Endodermal cell (in vitro differentiated cells): ENCODE measurements around the gene TMEM213. TPM values are rescaled to one million over a fixed set of nuclear protein-coding genes. Genes with fewer than 3 reads are reported as not detected.

Experiments
- DNase-seq: peaks from one replicate; pipeline ENCODE4 v3.0.0-alpha.2; 2017
- H3K27ac ChIP-seq: 2 replicates; pipeline ENCODE4 v1.5.1; 2013; ENCODE audit warnings: mild to moderate bottlenecking, low read depth, low read length, moderate library complexity
- H3K27me3 ChIP-seq: 2 replicates; pipeline ENCODE4 v1.6.1; 2013; ENCODE audit warnings: mild to moderate bottlenecking, low read length, moderate library complexity; ENCODE audit not compliant: insufficient read depth, control insufficient read depth, poor library complexity, severe bottlenecking
- H3K36me3 ChIP-seq: 2 replicates; pipeline ENCODE4 v1.7.0; 2013; ENCODE audit warnings: mild to moderate bottlenecking, low read length, moderate library complexity; ENCODE audit not compliant: control insufficient read depth, insufficient read depth
- H3K4me1 ChIP-seq: one replicate; pipeline ENCODE4 v1.7.0; 2013; ENCODE audit warnings: low read length; ENCODE audit not compliant: control insufficient read depth, insufficient read depth
- H3K4me3 ChIP-seq: 2 replicates; pipeline ENCODE4 v1.5.1; 2013; ENCODE audit warnings: mild to moderate bottlenecking, low read length, moderate library complexity
- H3K9ac ChIP-seq: 2 replicates; pipeline ENCODE4 v1.6.1; 2013; ENCODE audit warnings: mild to moderate bottlenecking, low read length, moderate library complexity; ENCODE audit not compliant: poor library complexity, severe bottlenecking; ENCODE audit errors: extremely low read depth
- H3K9me3 ChIP-seq: 2 replicates; pipeline ENCODE4 v1.6.1; 2013; ENCODE audit warnings: mild to moderate bottlenecking, low read length, moderate library complexity; ENCODE audit not compliant: control insufficient read depth
- H3K27ac Mint-ChIP-seq: 2 replicates; pipeline ENCODE4 v1.8.0; 2020; ENCODE audit warnings: mixed read lengths
- H3K27me3 Mint-ChIP-seq: 2 replicates; pipeline ENCODE4 v1.8.0; 2021; ENCODE audit warnings: mild to moderate bottlenecking, mixed read lengths; ENCODE audit not compliant: insufficient read depth
- H3K36me3 Mint-ChIP-seq: 2 replicates; pipeline ENCODE4 v1.8.0; 2020; ENCODE audit warnings: low read depth, mixed read lengths
- H3K4me1 Mint-ChIP-seq: 2 replicates; pipeline ENCODE4 v1.8.0; 2020; ENCODE audit warnings: mixed read lengths
- H3K4me3 Mint-ChIP-seq: 2 replicates; pipeline ENCODE4 v1.8.0; 2020; ENCODE audit warnings: mild to moderate bottlenecking, moderate library complexity, mixed read lengths
- H3K9me3 Mint-ChIP-seq: 2 replicates; pipeline ENCODE4 v1.8.0; 2020; ENCODE audit warnings: mild to moderate bottlenecking, mixed read lengths
- WGBS, 2 experiments: methylation state at CpG; one replicate each; pipeline versions ENCODE4 v1.1.5 to v1.1.7; 2013; ENCODE audit warnings: missing lambda C conversion rate in 2 of 2, mixed read lengths in 1 of 2; ENCODE audit not compliant: insufficient coverage in 1 of 2, insufficient read length in 1 of 2; 5-methylcytosine and 5-hydroxymethylcytosine counted together
- total RNA-seq, 2 donors: library from RNA; stranded (reverse); fragmentation: NEBNext Ultra II Directional in 1 of 2; extraction: Animal tissue kit (Norgen Biotek cat#: 25700) in 1 of 2; gene quantifications; 2 replicates in 1 of 2; 3 replicates in 1 of 2; pipeline ENCODE4 v1.2.1, GENCODE V29; 2021
- TF ChIP-seq, protein P1 (sequence below): fragments of 200-600 bp; sonication (generic); conservative IDR thresholded peaks from 2 replicates; pipeline ENCODE4 v1.5.0; 2021; ENCODE audit warnings: antibody characterized with exemption, mild to moderate bottlenecking

Gene TMEM213
- total RNA-seq, 2 donors from 2014 or later: not detected

DNA sequence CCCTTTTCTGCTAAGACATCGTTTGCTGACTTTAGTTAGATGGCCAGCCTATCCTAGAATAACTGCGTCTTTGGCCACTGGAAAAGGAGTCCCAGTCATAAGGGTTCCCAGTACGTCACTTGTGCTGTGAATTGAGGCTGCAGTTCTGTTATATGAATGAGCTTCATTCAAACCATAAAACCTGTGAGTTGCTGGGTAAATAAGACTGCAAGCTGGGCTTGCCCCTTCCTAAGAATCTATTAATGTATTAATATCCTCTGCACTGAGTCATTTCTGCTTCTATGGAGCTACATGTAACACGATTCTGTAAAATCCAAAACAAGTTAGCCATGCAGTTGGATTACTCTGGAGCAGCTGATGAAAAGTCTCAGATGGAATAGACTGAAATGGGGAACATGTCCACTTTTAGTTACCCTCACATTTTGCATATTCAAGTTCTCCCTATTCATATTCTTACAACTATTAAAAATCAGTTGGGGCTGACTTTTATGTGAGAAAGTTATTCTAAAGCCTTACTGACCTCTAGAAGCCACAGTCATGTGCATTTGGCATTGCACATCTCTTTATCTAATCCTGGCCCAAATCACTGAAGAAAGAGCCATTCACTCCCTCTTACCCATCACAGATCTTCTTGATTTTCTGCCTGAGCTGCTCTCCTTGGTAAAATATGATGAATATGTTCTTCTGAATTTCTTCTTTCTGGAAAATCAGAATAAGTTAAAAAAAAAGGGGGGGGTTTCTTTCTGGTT lies 41.8 kb upstream of the TMEM213 start:
- H3K27me3 Mint-ChIP-seq: peaks cover 9% of the 10 kb centered on the region
- H3K4me1 Mint-ChIP-seq: peaks cover 19% of the 10 kb centered on the region
- H3K27ac Mint-ChIP-seq: no peak overlapping the region
- H3K36me3 Mint-ChIP-seq: no peaks in the 10 kb centered on the region
- no peak overlapping the region for H3K4me3 Mint-ChIP-seq
- Histone ChIP-seq H3K27ac (no peak overlapping the region), H3K4me3 (no peak overlapping the region), H3K4me1 (no peaks in the 10 kb centered on the region), H3K9ac (no peak overlapping the region), H3K36me3 (no peaks in the 10 kb centered on the region), H3K9me3 (no peaks in the 10 kb centered on the region), H3K27me3 (peaks cover 38% of the 10 kb centered on the region)
- DNase-seq: no peak
- 63 to 72% methylated on average over 4 of the region's 4 CpGs for WGBS, 2 experiments
- H3K9me3 Mint-ChIP-seq: no peaks in the 10 kb centered on the region
- TF ChIP-seq, protein P1, sequence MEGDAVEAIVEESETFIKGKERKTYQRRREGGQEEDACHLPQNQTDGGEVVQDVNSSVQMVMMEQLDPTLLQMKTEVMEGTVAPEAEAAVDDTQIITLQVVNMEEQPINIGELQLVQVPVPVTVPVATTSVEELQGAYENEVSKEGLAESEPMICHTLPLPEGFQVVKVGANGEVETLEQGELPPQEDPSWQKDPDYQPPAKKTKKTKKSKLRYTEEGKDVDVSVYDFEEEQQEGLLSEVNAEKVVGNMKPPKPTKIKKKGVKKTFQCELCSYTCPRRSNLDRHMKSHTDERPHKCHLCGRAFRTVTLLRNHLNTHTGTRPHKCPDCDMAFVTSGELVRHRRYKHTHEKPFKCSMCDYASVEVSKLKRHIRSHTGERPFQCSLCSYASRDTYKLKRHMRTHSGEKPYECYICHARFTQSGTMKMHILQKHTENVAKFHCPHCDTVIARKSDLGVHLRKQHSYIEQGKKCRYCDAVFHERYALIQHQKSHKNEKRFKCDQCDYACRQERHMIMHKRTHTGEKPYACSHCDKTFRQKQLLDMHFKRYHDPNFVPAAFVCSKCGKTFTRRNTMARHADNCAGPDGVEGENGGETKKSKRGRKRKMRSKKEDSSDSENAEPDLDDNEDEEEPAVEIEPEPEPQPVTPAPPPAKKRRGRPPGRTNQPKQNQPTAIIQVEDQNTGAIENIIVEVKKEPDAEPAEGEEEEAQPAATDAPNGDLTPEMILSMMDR: no peak

DNA sequence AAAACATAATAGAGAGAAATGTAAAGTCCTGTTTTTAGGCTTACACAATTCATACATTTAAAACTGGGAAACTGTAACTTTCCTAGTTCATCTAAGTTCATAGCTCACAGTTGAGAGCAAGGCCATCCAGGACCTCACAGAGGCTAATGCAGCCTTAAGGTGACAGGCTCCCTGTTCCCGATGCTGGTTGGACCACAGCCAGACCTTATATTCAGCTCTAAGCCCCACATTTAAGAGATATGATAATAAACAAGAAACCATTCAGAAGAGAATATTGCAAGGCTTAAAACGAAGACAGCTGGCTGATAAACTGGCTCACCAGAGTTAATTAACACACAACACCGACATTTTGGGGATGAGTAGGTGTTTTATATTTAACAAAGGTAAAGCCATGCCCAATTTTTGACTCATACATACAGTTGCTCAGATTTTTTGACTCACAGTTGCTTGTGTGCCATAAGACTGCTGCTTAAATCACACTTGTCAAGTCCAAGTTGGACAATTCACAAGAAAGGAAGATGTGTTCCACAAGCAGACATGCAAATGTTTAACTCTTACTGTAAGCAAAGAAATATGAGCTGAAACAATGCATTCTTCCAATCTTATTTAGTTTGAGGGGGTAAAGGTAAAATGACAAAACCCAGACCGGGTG lies 41.1 kb upstream of the TMEM213 start:
- H3K27ac ChIP-seq: no peak overlapping the region
- Mint-ChIP-seq H3K27ac (no peak overlapping the region), H3K4me1 (peaks cover 17% of the 10 kb centered on the region), H3K4me3 (no peak overlapping the region), H3K27me3 (peaks cover 6% of the 10 kb centered on the region), H3K36me3 (no peaks in the 10 kb centered on the region), H3K9me3 (no peaks in the 10 kb centered on the region)
- no peaks in the 10 kb centered on the region for H3K4me1 ChIP-seq
- H3K9me3 ChIP-seq: no peaks in the 10 kb centered on the region
- H3K9ac ChIP-seq: no peak overlapping the region
- H3K27me3 ChIP-seq: peaks cover 31% of the 10 kb centered on the region
- TF ChIP-seq, protein P1: no peak
- no peaks in the 10 kb centered on the region for H3K36me3 ChIP-seq
- H3K4me3 ChIP-seq: no peak overlapping the region
- WGBS, 2 experiments: 90 to 92% methylated on average over 2 to 4 of the region's 4 CpGs
- no peak for DNase-seq

DNA sequence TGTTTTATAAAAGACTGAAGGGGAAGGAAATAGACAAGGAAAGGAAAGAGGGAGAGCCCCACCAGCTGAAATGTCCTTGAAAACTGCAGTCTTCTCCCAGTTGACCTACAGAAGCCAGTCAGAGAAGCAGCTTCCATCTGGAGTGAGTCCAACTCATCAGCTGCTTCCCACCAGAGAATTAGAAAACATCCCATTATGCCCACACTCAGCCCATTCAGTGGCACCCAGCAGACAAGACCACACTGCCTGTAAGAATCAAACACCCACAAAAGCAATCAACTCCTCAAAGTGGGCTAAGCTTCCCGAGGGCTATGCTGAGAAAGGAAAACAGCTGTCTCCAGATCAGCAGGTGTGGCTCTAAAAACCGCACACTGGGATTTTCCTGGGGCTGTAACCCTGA lies 29.6 kb upstream of the TMEM213 start:
- TF ChIP-seq, protein P1: no peak
- Mint-ChIP-seq H3K4me3 (no peak overlapping the region), H3K27ac (no peak overlapping the region), H3K27me3 (peaks cover 6% of the 10 kb centered on the region), H3K4me1 (peaks cover under 1% of the 10 kb centered on the region), H3K9me3 (no peaks in the 10 kb centered on the region), H3K36me3 (no peaks in the 10 kb centered on the region)
- no peak for DNase-seq
- H3K27ac ChIP-seq: no peak overlapping the region
- no peaks in the 10 kb centered on the region for H3K4me1 ChIP-seq
- no peak overlapping the region for H3K9ac ChIP-seq
- 71 to 85% methylated on average over 1 to 2 of the region's 2 CpGs for WGBS, 2 experiments
- H3K36me3 ChIP-seq: no peaks in the 10 kb centered on the region
- H3K9me3 ChIP-seq: no peaks in the 10 kb centered on the region
- H3K4me3 ChIP-seq: no peak overlapping the region
- no peaks in the 10 kb centered on the region for H3K27me3 ChIP-seq
